Measurements from ENCODE around the gene LRP2.

Gene LRP2

DNA sequence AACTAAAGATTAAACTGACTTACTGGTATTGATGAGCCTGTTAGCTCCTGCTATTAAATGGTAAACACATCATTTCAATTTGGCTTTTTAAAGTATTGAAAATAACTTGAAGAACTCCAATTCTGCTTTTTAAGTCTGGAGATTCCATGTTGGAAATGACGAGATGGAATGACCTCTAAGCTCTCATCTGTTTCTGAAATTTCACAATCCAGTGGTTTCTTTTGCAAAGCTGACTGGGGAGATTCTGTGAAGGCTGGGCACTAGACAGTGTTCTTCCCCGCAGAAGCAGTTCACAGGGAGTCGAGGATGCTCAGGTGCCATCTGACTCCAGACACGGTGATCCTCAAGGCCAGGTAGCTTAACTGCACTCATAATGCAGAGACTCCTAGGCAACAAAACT lies 248.3 kb downstream of the LRP2 start:
- DNase-seq: no peak

DNA sequence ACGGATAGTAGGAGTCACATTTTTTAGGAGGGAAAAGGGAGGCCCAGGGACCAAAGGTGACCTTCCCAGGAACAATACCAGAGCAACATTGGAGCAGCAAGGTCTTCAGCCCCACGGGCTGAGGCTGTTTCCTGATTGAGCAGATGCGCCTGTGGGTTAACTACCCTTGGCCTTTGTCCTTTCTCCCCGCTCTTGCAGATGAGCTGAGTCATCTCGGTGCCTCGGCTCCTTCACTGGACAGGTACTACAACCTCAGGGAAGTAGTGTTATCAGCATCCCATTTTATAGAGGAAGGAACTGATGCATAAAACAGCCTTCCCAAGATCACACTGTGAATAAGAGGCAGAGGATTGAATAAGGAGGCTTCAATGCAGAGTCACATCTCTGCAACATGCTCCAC lies 249.5 kb downstream of the LRP2 start:
- DNase-seq: no peak

DNA sequence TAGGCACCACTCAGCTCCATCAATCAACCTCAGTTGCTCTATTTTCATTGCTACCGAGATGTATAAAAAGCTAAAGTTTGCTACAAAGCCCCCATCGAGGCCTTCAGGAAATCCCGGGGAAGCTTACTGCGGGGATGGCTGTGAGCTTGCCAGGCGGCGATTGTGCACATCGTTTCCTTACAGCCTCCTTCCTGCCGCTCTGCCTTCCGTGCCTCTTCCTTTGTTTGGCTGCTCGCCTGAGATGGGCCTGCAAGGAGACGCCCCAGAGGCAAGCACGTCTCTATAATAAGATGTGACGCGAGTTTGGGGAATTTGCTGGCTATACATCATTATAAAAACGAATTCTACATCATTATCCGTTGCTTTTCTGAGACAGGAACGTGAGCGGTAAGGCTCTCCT lies 251.4 kb downstream of the LRP2 start:
- no peak for DNase-seq

DNA sequence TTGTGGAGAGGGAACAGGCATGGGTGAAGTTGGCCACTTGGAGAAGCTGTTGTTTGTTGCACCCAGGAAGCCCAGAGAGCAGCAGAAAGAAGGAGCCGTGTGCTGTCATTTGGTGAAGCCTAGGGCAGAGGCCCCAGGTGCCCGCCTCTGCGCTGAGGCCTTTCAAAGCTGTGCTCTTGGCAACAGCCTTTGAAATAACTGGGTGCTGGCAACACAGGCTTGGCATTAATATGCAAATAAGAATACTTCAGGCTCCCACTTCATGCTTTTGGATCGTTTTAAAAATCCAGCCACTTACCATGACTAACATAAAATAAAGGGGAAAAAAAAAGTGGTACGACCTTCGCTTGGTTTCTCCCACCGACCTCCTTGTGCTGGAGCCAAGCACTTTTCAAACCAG lies 251.9 kb downstream of the LRP2 start:
- DNase-seq: no peak

DNA sequence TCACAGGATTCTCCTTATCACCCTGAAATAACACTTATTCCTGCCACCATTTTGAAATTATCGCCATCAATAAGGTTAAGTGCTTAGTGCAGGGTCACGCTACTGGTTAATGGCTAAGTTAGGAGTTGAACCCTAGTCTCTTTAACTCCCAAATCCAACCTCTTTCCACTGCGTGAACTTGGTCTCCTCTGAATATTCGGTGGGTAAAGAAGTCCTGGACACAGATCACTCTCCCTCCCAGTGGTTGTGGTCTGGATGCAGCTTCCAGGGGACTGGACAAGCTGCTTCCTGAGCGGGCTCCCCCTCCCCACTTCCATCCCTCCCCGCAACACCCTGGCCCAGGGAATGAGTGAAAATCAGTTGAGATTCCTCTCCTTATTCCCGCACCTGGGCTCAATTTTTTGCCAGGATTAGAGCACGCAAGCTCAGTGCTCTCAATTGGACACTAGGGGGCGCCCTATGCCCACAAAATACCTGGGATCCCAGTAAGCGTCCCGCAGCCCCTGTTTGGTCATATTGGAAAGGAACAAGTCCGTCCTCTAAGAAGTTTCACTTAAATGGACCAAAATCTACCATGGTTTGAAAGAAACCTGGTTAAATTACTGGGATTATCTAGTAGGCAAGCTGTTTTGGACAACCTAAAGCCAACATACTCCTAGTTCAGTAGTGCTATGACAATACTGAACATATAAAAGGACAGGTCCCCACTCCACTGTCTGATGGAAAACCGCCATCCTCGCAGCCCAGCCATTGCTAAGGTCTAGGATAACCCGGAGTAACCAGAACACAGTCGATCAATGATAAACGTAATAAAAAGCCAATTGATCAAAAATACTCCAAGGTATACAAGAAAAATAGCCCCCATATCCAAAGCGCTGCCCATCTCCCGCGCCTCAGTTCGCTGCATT lies 252.6 kb downstream of the LRP2 start:
- peak; percentile 76 for DNase-seq

DNA sequence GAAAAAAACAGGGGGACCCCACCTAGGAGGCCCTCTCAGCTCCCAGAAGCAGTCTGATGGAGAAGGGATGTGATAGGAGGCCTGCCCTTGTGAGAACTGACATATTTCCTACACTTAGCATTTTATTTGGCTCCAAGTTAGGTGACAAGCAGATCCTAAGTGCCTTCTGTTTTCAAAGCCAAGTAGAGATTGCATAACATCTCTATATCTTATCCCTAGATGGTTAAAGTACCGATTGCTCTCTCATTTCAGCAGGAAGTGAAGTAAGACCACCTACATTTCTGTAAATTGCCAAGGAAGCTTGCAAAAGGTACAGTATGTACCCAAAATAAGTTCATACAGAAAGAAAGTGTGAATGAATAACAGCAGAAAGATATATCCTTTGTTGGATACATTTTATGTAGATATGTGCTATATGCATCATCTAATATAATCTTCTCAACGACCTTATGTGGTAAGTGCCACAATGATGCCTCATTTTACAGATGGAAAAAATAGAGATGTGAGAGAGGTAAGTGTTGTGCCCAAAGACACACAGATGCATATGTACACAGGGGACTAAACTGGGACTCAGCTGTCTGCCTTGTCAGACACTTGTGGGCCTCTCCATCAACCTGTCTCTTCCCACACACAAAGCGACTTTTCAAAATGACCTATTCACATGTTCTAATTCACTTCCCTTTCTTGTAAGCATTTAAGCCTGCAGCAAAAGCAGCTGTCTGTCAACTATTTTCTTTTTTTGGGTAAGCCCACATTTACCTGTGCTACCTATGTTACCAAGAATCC lies 254.0 kb downstream of the LRP2 start:
- DNase-seq: no peak

DNA sequence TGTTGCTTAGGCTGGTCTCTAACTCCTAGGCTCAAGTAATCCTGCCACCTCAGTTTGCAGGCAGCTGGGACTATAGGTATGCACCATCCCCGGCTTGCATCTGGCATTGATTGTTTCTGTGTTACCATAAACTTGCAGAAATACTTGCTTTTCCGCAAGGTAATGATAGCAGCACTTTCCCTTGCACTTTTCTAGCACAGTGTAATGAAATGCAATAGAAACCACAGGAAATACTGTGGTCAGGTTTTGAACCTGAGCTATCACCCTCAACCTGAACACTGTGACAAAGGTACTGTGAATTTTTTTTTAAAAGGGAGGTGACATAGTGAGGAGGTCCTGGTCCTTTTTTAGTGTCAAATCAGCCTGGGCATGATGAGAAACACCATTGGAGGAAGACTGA lies 254.7 kb downstream of the LRP2 start:
- DNase-seq: no peak

DNA sequence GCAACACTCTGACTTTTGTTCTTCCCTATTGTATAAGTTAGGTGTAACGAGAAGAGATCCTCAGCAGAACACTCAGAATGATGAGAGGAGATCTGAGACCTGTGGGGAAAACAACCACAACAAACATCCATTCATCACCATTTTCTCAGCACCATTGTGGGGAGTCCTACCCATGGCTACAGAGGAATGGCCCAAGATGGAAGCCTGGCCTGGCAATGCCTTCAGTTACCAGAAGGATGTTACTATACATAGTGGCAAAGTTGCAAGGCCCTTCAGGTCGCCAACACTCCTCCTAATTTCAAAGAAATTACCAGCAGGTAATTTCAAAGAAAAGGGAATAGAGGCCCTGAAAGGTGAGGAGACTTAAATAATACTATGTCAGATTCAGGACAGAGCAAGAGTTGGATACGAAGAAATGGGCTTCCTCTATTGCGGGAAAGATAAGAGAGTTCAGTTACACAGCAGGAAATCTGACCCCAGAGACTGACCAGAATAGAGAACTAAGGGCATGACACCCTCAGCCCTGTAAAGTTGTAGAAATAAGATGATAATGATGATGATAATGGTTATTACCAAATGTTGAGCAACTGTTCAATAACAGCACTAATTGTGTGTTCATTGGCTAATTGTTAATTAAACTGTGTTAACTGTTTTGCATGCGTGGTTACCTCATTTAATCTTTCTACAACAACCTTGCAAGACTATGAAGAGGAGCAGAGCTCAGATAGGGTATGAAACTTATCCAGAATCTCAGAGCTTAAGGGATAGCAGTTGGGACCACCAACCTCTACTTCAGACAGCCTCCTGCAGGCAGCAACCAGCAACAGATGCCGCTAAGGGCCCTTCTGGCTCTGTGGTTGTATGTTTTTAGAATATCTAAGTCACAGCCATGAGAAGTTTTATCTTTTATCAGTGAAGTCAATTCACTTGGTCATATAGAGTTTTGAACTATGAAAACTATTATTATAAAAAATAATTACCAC lies 255.5 kb downstream of the LRP2 start:
- DNase-seq: no peak

DNA sequence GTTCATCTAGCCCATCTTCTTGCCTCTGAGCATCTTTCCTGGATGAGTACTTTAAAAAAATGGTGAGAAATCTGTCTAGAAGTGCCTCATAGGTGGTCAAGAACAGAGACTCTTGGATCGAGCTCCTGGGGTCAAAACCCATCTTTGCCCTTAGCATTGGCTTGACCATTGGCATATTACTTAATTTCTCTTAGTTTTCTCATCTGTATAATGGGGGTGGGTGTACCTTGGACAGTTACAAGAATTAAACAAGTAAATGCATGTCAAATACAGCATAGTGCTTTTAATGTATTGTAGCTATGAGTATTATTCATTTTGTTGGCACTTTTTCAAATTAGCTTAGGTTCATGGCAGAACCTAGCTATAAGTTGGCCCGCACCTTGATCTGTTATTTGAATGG lies 256.2 kb downstream of the LRP2 start:
- no peak for DNase-seq

DNA sequence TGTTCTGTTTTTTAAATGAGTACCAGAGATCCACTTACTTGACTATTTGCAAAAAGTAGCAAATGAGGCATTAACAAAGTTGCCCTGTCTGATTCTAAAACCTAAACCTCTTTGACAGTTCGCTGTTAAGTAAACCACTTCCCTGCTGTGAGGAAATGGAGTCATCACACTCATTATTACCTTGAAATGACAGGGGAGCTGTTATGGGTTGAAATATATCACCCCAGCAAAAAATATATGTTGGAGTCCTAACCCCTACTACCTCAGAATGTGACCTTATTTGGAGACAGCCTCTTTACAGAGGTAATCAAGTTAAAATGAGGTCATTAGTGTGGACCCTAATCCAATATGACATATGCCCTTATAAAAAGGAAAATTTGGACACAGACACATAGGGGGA lies 256.9 kb downstream of the LRP2 start:
- DNase-seq: no peak

DNA sequence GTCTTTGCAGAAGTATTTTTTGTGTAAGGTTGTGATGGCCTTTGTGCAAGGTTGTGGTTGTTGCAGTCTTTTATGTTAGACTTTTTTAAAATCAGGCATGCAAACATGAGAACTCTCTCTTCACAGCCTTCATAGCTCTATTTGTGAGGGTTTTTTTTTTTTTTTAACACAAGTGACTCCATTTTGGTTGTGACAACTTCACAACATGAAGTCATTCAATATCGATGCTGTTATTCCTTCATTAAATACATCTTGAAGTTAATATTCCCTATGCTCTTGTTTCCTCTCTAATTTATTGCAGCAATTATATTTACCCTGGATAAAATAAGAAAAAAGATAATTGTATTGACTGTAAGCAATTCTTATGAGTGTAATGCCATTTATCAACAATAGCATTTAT lies 257.5 kb downstream of the LRP2 start:
- no peak for DNase-seq

DNA sequence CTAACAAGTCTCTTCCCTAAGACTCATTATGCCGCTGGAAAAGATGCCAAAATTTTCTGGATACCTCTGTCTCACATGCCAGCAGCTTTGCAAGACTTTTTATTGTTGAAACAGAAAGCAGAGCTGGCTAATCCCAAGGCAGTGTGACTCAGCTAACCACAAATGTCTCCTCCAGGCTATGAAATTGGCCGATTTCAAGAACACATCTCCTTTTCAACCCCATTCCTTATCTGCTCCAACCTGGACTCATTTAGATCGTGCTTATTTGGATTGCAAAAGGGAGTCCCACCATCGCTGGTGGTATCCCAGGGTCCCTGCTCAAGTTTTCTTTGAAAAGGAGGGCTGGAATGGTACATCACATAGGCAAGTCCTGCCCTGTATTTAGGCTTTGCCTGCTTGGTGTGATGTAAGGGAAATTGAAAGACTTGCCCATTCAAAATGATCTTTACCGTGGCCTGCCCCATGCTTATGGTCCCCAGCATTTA lies 266.7 kb downstream of the LRP2 start:
- no peak for DNase-seq

DNA sequence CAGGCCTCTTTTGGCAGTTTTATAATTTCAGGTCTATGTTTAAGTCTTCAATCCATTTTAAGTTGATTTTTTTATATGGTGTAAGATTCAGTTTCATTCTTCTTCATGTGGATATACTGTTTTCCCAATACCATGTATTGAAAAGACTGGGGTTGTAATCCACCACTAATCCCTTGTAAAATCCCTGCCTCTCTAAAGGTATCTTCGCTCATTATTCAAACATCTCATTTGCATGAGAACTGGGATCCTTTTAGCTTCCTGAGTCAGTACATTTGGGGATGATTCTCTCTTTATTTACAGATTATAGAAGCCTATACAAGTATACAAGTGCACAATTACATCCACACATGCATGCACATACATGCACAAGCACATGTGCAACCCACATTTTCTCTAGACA lies 267.7 kb downstream of the LRP2 start:
- no peak for DNase-seq

DNA sequence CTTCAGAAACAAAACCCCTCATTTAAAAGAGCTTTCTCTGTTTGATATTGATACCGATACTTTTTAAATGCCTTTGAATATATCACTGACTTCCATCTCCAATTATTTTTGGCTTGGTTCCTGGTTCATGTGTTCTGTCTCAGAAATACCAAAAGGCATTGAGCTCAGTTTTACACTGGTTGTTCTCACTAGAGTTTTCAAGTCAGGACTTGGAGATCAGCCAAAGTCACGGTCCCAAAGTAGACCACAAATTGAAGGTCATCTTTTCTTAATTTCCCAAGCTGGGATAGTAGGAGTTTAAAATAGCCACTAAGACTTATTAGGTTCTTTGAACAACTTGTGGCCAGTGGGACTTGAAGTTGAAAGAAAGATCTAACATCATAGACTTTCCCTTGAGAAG lies 268.8 kb downstream of the LRP2 start:
- no peak for DNase-seq

DNA sequence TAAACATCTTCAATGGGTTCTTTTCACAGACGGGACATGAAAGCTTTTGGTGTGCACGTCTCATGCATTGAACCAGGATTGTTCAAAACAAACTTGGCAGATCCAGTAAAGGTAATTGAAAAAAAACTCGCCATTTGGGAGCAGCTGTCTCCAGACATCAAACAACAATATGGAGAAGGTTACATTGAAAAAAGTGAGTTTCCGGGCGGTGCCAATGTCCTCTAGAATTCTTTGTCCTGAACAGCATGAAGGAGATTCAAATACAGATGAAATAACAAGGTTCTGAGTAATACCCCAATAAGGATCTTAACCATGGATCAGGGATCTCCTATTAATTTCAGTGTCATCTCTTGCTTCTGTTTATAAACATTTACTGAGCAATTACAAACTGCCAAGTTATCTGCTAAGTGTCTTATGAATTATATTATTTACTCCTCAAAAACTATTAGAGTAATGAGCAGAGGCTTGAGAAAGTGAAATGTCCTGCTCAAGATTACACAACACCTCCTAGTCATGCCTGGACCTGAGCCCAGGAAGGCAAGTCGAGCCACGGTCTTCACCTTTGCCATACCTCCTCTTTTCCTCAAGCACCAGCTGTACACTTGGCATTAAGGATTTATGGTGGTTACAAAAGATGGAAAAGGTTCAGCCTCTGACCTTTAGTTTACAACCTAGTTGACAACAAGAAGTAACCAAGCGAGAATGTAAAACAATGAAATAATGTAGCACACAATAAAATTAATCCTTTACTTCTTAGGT lies 270.4 kb downstream of the LRP2 start:
- DNase-seq: no peak

DNA sequence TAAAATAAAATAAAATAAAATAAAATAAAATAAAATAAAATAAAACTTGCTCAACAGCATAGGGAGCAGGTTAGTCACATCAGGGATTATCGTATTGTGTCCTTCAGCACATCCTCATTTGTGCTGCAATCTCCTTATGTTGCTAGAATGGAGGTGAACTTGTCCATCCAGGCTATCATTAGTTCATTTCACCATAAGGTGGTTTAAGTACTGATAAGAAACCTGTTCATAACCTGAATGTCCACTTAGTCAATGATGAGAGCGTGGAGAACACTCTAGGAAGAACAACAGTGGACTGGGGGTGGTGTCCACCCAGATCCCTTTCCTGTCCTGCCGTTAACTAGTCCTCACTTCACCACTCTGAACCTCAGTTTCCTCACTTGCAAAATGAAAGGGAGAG lies 271.1 kb downstream of the LRP2 start:
- peak; percentile 10 for DNase-seq

DNA sequence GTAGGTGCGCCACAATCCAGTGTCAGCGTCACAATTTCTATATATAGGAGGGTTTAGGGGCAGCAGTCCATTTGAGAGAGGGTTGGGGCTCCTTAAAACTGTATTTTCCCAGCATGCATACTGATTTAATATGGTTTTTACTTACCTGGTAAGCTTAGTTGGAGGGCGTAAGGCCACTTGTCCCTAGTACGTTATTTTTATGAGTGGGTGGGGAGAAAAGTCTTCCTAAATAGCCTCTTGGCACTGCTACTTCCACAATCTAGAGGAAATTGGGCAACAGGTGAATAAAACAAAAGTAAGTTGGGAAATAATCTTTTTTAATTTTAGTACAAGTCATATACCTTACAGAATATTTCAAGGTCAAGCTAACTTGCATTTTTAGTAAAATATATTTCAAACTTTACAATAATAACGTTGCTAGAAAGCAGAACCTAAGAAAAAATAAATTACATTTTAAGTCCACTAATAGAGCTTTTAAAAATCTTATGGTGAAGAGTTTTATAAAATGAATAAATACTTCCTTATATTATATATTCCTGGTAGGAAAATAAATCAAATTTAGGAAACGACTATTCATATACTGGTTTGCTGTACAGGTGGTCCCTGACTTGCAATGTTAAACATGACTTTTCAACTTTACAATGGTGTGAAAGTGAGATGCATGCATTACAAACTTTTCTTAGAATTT lies 272.1 kb downstream of the LRP2 start:
- DNase-seq: no peak

DNA sequence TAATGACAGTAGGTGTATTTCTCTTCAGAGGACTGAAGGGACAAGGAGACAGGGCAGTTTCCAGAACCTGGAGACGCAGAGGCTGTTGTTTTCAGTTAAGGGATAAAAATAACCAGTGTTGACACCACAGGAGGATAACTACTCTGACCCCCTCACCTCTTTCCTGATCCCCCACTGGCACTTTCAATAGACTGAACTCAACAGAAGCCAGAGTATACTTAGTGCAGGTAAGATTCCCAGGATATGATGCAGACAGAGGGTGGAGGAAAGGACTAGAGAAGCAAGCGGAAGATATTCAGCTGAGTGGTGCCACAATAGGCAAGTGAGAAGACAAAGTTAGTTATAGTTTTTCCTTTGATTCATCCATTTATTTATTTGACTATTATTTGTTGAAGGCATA lies 273.2 kb downstream of the LRP2 start:
- no peak for DNase-seq

DNA sequence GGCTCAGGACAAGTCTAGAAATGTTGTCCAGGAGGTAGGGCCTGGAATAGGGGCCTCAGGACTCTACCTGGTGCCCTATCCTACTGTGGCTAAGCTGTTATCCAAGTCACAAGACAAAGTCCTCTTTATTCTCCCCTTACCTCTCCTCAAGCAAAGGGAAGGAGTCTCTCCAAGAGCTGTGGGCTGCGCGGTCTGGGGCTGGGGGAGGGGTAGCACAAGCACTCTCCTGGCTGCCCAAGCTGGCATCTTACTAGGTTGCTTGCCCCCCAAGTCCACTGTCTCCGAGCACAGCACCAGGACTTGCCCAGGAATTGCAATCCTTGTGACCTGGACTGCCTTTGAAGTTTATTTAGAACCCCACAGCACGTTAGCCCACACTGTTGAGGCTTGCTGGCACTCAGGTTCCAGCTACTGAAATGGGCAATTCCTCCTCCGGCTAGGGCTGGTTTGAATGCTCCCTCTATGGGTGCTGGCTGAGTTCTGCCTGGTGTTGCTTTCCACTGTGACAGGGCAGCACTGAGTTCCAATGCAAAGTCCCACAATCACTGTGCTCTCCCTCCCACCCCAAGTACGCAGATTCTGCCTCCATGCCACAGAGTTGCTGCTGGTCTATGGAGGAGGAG lies 274.5 kb downstream of the LRP2 start:
- DNase-seq: no peak

DNA sequence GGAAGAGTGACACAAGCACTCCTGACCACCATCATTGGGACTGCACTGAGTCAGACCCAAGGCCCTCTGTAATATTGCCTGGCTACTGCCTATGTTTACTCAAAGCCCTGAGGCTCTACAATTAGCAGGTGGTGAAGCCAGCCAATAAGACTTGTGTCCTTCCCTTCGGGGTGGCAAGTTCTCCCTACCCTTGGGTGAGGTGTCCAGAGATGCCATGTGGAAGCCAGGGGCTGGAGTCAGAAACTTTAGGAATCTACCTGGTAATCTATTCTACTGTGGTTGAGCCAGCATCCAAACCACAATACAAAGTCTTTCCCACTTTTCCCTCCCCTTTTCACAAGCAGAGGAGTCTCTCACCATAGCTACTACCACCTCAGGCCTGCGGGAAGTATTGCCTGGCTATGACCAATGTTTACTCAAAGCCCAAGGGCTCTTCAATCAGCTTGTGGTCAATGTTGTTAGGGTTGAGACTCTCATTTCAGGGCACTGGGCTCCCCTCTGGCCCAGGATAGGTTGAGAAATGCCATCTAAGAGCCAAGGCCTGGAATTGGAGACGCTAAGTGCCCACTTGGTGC lies 275.4 kb downstream of the LRP2 start:
- DNase-seq: peak; percentile 90

DNA sequence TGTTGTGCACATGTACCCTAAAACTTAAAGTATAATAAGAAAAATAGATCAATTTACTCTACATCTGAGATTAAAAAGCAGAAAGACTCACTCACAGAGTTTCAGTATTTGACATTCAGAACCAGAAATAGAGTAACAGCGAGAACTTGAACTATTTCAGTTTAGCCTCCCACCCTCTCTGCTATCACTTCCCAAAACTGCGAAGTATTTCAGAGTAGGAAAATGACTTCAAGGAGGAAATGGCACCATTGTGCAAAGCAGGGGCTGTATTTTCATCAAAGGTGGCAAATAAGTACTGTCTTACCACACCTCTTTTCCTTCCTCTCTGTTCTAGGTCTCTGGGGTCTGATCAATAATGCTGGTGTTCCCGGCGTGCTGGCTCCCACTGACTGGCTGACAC lies 279.3 kb downstream of the LRP2 start:
- DNase-seq: no peak

Measured in NCI-H2029 (cell line).